ENCODE measurements around the gene MYO3B. TPM values are rescaled to one million over a fixed set of nuclear protein-coding genes. Genes with fewer than 3 reads are reported as not detected.

MYO3B gene
- total RNA-seq, 1 donor from 2014 or later = 9.1 TPM

GRCh38 chr2:170401187-170401586 lies 223.2 kb downstream of the MYO3B start:
- H3K27ac Mint-ChIP-seq = no peak overlapping the region
- no peaks in the 10 kb centered on the region for H3K9me3 Mint-ChIP-seq
- no peak for TF ChIP-seq CTCF (IDR thresholded peaks at IDR 0.05; ENCODE audit: unreplicated experiment)
- no peak overlapping the region for H3K4me3 Mint-ChIP-seq
- no peaks in the 10 kb centered on the region for H3K36me3 Mint-ChIP-seq
- no peaks in the 10 kb centered on the region for H3K4me1 Mint-ChIP-seq
- H3K27me3 Mint-ChIP-seq (ENCODE audit: low read depth) = peaks cover 46% of the 10 kb centered on the region
- DNase-seq (ENCODE audit: low spot score in 2 of 2, unreplicated experiment in 2 of 2) = no peak

DNA sequence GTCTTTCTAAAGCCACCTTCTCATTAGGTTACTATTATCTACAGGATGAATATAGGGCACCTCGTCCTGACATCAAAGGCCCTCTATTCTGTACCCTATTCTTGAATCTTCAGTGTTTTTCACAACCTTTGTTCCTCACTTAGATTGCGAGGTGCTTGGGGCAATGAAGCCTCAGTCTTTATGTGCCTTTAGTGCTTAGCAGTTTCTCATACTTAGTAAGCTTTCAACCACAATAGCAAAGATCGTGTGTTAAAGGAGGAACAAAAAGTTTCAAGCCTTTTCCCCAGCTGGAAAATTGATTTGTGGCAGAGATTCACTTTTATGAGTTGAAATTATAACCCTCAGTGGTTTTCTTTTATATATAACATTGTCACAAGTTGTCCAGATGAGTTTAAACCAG lies 226.9 kb downstream of the MYO3B start:
- TF ChIP-seq CTCF (IDR thresholded peaks at IDR 0.05; ENCODE audit: unreplicated experiment) = no peak
- Mint-ChIP-seq H3K36me3 (peaks cover 4% of the 10 kb centered on the region), H3K27me3 (ENCODE audit: low read depth) (peaks cover 44% of the 10 kb centered on the region), H3K27ac (no peak overlapping the region), H3K9me3 (no peaks in the 10 kb centered on the region), H3K4me3 (no peak overlapping the region), H3K4me1 (peaks cover 5% of the 10 kb centered on the region)
- DNase-seq (ENCODE audit: low spot score in 2 of 2, unreplicated experiment in 2 of 2) = no peak

DNA sequence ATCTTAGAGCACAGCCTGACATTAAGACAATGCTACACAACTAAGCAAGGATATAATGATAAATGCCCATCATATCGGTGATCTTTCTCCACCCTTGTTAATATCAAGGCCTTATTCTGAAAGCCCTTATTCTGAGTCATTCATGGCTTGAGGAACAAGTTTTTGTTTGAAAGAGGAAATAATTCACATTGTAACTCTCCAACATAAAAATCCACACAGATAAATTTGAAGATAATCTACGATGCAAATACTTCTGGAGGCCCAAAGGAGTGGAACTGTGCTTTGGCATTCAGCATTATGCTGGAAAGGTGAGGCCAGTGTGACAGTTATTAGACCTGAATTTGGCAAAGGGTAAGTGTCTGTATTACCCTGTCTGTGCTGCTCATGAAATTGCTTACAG lies 227.4 kb downstream of the MYO3B start:
- no peak for TF ChIP-seq CTCF (IDR thresholded peaks at IDR 0.05; ENCODE audit: unreplicated experiment)
- Mint-ChIP-seq H3K4me1 (peaks cover 5% of the 10 kb centered on the region), H3K27me3 (ENCODE audit: low read depth) (peaks cover 43% of the 10 kb centered on the region), H3K4me3 (no peak overlapping the region), H3K36me3 (peaks cover 4% of the 10 kb centered on the region), H3K27ac (no peak overlapping the region), H3K9me3 (no peaks in the 10 kb centered on the region)
- no peak for DNase-seq (ENCODE audit: low spot score in 2 of 2, unreplicated experiment in 2 of 2)

DNA sequence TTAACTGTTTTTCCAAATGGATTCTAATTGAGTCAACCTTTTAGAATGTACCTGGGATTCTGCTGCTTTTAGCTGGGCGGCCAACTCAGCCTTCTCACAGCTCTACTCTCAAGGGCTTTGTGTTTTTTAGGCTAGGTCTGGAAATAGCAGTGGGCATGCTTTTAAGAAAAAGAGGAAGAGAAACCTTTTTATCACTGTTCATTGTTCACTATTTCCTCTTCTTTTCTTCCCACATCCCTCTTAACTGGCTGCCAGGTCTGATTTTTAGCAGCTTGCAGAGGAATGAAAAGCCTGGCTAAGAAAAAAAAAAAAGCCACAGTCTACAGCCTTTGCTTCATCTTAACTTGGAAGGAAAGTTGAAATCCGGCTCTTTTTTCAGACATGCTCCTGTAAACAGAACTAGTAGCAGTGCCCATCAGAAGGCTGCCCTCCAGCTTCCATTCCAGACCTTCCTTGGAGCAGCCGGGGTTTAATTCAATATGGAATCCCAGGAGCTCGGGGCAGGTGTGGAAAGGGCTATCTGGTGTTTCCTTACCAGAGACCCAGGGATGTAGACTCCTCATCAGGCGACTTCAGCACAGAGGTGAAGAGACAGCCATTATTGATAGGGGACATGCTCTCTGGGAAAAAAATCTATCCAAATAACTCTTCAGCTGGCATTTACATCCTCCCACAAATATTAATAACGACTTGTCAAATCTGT lies 230.7 kb downstream of the MYO3B start:
- no peak for DNase-seq (ENCODE audit: low spot score in 2 of 2, unreplicated experiment in 2 of 2)
- H3K27ac Mint-ChIP-seq = no peak overlapping the region
- peaks cover 6% of the 10 kb centered on the region for H3K36me3 Mint-ChIP-seq
- no peaks in the 10 kb centered on the region for H3K9me3 Mint-ChIP-seq
- H3K4me3 Mint-ChIP-seq = no peak overlapping the region
- H3K27me3 Mint-ChIP-seq (ENCODE audit: low read depth) = peaks cover 28% of the 10 kb centered on the region
- no peak for TF ChIP-seq CTCF (IDR thresholded peaks at IDR 0.05; ENCODE audit: unreplicated experiment)
- peaks cover 5% of the 10 kb centered on the region for H3K4me1 Mint-ChIP-seq

DNA sequence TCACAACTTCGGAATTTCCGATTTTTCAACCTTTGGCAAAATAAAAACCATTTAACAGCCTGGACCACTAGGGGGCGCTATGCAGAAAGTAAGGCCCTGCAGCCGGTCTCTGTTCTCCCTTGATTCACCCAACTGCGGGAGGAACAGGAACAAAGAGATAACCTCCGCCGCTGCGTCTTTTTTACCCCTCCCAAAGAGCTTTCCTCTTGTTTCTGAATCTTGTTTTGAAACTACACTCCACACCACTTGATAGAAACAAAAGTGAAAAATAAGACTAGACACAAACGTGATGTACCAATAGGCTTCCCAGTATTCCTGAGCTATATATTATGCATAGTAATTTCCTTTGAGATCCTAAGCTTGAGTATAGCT lies 231.2 kb downstream of the MYO3B start:
- H3K4me3 Mint-ChIP-seq = peak overlapping the region; percentile 59

More for the DNA sequence above, 231.2 kb downstream of the MYO3B start:
- H3K36me3 Mint-ChIP-seq = peaks cover 6% of the 10 kb centered on the region
- H3K27me3 Mint-ChIP-seq (ENCODE audit: low read depth) = peaks cover 25% of the 10 kb centered on the region
- peak; percentile 56 to 79 for DNase-seq (ENCODE audit: low spot score in 2 of 2, unreplicated experiment in 2 of 2)
- H3K27ac Mint-ChIP-seq = no peak overlapping the region
- H3K4me1 Mint-ChIP-seq = peaks cover 5% of the 10 kb centered on the region
- peak; percentile 98 for TF ChIP-seq CTCF (IDR thresholded peaks at IDR 0.05; ENCODE audit: unreplicated experiment)
- no peaks in the 10 kb centered on the region for H3K9me3 Mint-ChIP-seq
